Thyroid gland (tissue), 4 donors: ENCODE measurements around the gene PARP6.

Source experiments
- POLR2A ChIP-seq, 2 donors: fragments of 450-650 bp; IDR thresholded peaks; one replicate each; pipeline ENCODE4 v1.6.1; 2017; ENCODE audit warnings: antibody characterized with exemption in 2 of 2, mild to moderate bottlenecking in 2 of 2, moderate library complexity in 1 of 2
- TF ChIP-seq, protein P1 (sequence below), 6 experiments: fragments of 200-600 bp in 3 of 6; fragments of 450-650 bp in 3 of 6; sonication (generic) in 3 of 6; IDR thresholded peaks; one replicate each; pipeline ENCODE4 v1.5.1; 2016 to 2019; ENCODE audit warnings: antibody characterized with exemption in 6 of 6, mild to moderate bottlenecking in 2 of 6, inconsistent platforms in 1 of 6, moderate library complexity in 1 of 6

DNA sequence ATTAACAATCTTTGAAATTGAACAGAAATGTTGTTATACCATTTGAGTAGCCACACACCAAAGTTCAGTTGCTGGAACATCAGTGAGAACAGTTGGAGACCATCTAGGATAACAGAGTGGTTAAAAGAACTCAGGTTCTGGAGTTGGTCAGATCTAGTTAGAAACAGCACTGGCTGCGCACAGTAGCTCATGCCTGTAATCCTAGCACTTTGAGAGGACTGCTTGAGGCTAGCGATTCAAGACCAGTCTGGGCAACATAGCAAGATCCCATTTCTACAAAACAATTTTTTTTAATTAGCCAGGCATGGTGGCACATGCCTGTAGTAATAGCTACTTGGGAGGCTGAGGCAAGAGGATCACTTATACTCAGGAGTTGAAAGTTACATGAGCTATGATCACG lies 33.8 kb downstream of the PARP6 start:
- no peak for TF ChIP-seq POLR2A (IDR thresholded peaks at IDR 0.05)
- TF ChIP-seq, protein P1, sequence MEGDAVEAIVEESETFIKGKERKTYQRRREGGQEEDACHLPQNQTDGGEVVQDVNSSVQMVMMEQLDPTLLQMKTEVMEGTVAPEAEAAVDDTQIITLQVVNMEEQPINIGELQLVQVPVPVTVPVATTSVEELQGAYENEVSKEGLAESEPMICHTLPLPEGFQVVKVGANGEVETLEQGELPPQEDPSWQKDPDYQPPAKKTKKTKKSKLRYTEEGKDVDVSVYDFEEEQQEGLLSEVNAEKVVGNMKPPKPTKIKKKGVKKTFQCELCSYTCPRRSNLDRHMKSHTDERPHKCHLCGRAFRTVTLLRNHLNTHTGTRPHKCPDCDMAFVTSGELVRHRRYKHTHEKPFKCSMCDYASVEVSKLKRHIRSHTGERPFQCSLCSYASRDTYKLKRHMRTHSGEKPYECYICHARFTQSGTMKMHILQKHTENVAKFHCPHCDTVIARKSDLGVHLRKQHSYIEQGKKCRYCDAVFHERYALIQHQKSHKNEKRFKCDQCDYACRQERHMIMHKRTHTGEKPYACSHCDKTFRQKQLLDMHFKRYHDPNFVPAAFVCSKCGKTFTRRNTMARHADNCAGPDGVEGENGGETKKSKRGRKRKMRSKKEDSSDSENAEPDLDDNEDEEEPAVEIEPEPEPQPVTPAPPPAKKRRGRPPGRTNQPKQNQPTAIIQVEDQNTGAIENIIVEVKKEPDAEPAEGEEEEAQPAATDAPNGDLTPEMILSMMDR (IDR thresholded peaks at IDR 0.05), result no peak
